Prostate gland (tissue), 2 donors: ENCODE measurements around the gene MOB3A.

ENCODE experiments used
- POLR2AphosphoS5 ChIP-seq: sonication (generic); formaldehyde crosslinking; IDR thresholded peaks from one replicate; pipeline ENCODE4 v1.6.1; 2017; ENCODE audit warnings: antibody characterized with exemption
- TF ChIP-seq, protein P1 (sequence below), 4 experiments: fragments of 200-600 bp in 2 of 4; fragments of 450-650 bp in 2 of 4; sonication (generic) in 2 of 4; IDR thresholded peaks; 1 replicate in 3 of 4; 2 replicates in 1 of 4; pipeline ENCODE4 v1.5.1; 2016 to 2019; ENCODE audit warnings: antibody characterized with exemption in 4 of 4, mild to moderate bottlenecking in 2 of 4, moderate library complexity in 2 of 4

DNA sequence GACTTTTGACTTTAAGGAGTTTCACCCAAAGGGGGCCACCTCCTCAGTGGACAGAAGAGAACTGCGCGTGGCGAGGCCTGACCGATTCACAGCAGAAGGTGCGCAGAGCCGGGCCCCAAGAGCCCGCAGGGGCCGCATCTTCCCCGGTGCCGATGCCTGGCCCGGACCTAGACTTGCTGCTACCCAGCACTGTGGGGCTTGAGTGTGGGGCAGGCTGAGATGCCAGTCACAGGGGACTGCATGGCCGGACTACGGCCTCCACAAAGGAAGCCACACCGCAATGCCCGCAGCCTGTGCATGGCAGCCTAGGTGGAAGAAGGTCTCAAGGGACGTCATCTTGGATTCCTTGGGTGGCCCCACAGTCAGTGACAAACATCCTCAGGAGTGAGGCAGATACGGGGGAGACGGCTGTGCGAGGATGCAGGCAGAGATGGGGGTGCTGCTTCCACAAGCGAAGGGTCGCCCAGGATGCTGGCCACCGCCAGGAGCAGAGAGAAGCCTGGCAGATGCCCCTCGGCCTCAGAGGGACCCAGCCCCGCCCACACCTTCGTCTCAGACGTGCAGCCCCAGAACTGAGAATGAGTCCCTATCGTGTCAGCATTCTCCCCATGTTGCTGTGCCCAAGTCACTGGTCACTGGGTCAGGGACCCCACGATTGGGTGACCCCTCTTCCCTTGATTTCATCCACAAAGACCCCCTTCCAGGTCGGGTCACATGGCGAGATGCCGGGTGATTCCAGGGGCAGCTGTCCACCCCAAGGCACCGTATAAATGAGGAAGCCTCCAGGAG, 16.9 kb downstream of the MOB3A start:
- TF ChIP-seq, protein P1, sequence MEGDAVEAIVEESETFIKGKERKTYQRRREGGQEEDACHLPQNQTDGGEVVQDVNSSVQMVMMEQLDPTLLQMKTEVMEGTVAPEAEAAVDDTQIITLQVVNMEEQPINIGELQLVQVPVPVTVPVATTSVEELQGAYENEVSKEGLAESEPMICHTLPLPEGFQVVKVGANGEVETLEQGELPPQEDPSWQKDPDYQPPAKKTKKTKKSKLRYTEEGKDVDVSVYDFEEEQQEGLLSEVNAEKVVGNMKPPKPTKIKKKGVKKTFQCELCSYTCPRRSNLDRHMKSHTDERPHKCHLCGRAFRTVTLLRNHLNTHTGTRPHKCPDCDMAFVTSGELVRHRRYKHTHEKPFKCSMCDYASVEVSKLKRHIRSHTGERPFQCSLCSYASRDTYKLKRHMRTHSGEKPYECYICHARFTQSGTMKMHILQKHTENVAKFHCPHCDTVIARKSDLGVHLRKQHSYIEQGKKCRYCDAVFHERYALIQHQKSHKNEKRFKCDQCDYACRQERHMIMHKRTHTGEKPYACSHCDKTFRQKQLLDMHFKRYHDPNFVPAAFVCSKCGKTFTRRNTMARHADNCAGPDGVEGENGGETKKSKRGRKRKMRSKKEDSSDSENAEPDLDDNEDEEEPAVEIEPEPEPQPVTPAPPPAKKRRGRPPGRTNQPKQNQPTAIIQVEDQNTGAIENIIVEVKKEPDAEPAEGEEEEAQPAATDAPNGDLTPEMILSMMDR (IDR thresholded peaks at IDR 0.05): no peak
- no peak for TF ChIP-seq POLR2AphosphoS5
